ENCODE results near the gene KNDC1.

DNA sequence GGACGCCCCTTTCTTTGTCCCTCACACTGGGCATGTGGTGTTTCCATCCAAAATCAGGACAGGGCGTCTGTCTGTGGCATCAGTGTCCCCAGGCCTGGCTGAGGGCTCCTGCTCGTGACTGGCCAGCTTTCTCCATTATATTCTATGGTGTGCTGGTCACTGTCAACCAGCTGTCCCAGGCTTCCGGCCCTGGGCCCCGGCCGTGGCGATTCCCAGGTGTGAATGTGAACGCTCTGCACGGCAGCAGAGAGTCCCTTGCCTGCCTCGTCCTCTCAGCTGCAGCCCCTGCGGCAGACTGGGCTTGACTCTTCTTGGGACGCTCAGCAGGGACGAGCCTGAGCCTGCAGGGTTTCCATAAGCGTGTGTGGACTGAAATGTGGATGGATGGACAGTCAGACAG is 64.1 kb downstream of the KNDC1 start:
- no peak for TF ChIP-seq EP300 (IDR thresholded peaks at IDR 0.05; ENCODE audit: borderline replicate concordance in 1 of 2, control insufficient read depth in 1 of 2, low read depth in 2 of 2, low read length in 2 of 2)
- no peak for TF ChIP-seq RAD21 (IDR thresholded peaks at IDR 0.05; ENCODE audit: insufficient read depth, low read depth, low read length)
- no peak for TF ChIP-seq YY1 (IDR thresholded peaks at IDR 0.05; ENCODE audit: low read depth, low read length)
- TF ChIP-seq TCF7 (IDR thresholded peaks at IDR 0.05; ENCODE audit: borderline replicate concordance), result no peak
- no peak for TF ChIP-seq CTCF (IDR thresholded peaks at IDR 0.05 in 2 of 3, conservative IDR thresholded peaks at IDR 0.05 in 1 of 3; ENCODE audit: control insufficient read depth in 2 of 3, extremely low read depth in 1 of 3, insufficient read depth in 1 of 3, low read depth in 3 of 3, low read length in 3 of 3)
